A673 (cell line): ENCODE results near the gene LARGE1.

Experiments used
- CTCF ChIP-seq: fragments of 300-800, 200-600 bp; sonication (generic); conservative IDR thresholded peaks from 2 replicates; pipeline ENCODE4 v1.5.1; 2017; ENCODE audit warnings: low read depth, mild to moderate bottlenecking, antibody characterized with exemption, low read length, moderate library complexity, mixed read lengths
- EZH2 ChIP-seq: fragments of 200-600 bp; sonication (generic); IDR thresholded peaks from 2 replicates; pipeline ENCODE4 v1.6.1; 2017; ENCODE audit warnings: borderline replicate concordance, low read depth, mild to moderate bottlenecking, mixed read lengths, antibody characterized with exemption, low read length; ENCODE audit not compliant: poor library complexity, severe bottlenecking

GRCh38 chr22:33788927-33789326, 131.3 kb downstream of the LARGE1 start:
- no peak for TF ChIP-seq CTCF
- no peak for TF ChIP-seq EZH2
